Activated CD8-positive, alpha-beta T cell treated with anti-CD3 and anti-CD28 coated beads for 36 hours (primary cell): ENCODE results near the gene ITGA2B. TPM values are rescaled to one million over a fixed set of nuclear protein-coding genes. Genes with fewer than 3 reads are reported as not detected.

ENCODE experiments used
- ATAC-seq: fragments of 200-7000 bp; cut with Tn5 transposase; one replicate; pipeline ENCODE4 v1.10.0; 2021; ENCODE audit warnings: mild to moderate bottlenecking, moderate library complexity
- CTCF ChIA-PET: fragments of 350-600 bp; sonication (Branson Sonifier 250); formaldehyde crosslinking; loops from one replicate; lab custom pipeline; 2021; ENCODE audit warnings: antibody characterized with exemption; lab: Charles Lee
- POLR2A ChIA-PET: fragments of 350-600 bp; sonication (Branson Sonifier 250); formaldehyde crosslinking; loops from one replicate; lab custom pipeline; 2021; ENCODE audit warnings: antibody characterized with exemption; lab: Charles Lee
- DNase-seq: peaks from one replicate; pipeline ENCODE4 v3.0.0-alpha.2; 2020
- H3K27ac Mint-ChIP-seq: one replicate; pipeline ENCODE4 v1.8.0; 2021; ENCODE audit warnings: mild to moderate bottlenecking, mixed read lengths
- H3K27me3 Mint-ChIP-seq: one replicate; pipeline ENCODE4 v1.8.0; 2021; ENCODE audit warnings: mixed read lengths
- H3K36me3 Mint-ChIP-seq: one replicate; pipeline ENCODE4 v1.8.0; 2021; ENCODE audit warnings: low read depth, mixed read lengths
- H3K4me1 Mint-ChIP-seq: one replicate; pipeline ENCODE4 v1.8.0; 2021; ENCODE audit warnings: low read depth, mixed read lengths
- H3K4me3 Mint-ChIP-seq: one replicate; pipeline ENCODE4 v1.8.0; 2021; ENCODE audit warnings: mild to moderate bottlenecking, moderate library complexity, mixed read lengths
- H3K9me3 Mint-ChIP-seq: one replicate; pipeline ENCODE4 v1.8.0; 2021; ENCODE audit warnings: mixed read lengths
- intact Hi-C: fragments of 100-400 bp; cut with micrococcal nuclease; formaldehyde crosslinking; loops from one replicate; pipeline ENCODE4 v1.10.0; 2022
- total RNA-seq, 2 experiments: library from RNA; stranded (reverse); gene quantifications; one replicate each; pipeline ENCODE4 v1.2.3, GENCODE V29; 2021
- TF ChIP-seq, protein P1 (sequence below): fragments of 200-600 bp; IDR thresholded peaks from one replicate; pipeline ENCODE4 v1.8.0; 2022; ENCODE audit warnings: antibody characterized with exemption, mild to moderate bottlenecking

Gene ITGA2B
- total RNA-seq, 2 experiments from 2014 or later, result 1.1 to 1.7 TPM

DNA sequence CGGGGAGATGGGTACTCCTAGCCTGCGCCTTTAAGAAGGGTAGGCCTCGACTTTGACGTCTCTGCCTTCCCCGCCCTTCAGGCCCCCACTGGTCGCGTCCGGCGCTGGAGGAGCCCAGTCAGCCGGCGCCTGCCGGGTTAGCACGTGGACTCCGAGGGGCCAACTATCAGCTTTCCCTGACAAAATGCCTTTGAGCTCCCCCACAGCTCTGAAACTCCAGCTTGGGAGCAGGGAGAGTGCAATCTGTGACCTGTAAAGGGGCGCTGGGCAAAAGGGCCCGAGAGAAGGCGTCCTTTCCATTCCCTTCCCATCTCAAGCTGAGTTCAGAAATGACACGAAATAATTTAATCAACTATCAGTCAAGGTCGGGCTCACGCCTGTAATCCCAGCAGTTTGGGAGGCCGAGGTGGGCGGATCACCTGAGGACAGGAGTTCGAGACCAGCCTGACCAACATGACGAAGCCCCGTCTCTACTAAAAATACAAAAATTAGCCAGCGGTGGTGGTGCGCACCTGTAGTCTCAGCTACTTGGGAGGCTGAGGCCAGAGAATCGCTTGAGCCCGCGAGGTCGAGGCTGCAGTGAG lies 62.5 kb downstream of the ITGA2B start:
- intact Hi-C loops, result loop anchor here (5.0 kb wide), 1 partner anchor 110 kb away; the partner anchor contains the start of gene UBTF
- H3K27me3 Mint-ChIP-seq, result no peaks in the 10 kb centered on the region
- POLR2A ChIA-PET, result interaction anchor here (0.7 to 5.3 kb wide), 6 partner anchors 19 to 141 kb away, joined by 3 to 38 read pairs (median 4); partner anchors contain the start of genes GRN and UBTF

DNA sequence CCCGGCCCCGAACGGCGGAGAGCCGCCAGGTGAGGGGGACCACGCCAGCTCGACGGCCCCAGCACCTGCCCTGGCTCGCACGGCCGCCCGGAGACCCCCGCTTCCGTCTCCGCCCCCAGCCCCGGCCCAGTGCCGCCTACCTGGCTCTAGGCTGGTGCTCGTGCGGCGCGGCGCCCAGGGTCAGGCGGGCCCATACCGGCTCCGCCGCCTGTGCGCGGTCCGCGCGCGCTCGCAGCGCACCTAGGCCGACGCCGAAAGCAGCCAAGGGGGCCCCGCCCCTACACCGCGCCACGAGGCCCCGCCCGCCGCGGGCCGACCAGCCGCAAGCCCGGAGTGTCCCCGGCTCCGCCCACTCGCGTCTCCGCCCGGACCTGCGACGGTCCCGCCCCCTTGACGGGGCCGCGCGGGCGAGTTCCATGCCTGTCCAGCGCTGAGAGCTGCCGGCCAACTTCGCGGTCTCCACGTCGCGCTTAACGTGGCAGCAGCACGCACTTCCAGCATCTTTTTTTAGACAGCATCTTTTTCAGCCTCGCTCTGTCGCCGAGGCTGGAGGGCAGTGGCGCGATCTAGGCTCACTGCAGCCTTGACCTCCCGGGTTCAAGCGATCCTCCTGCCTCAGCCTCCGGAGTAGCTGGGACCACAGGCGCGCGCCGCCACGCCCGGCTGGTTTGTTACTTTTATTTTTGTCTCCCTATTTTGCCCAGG lies 64.7 kb downstream of the ITGA2B start, which contains the start of gene SLC25A39:
SLC25A39 (minus strand) TSS at position 253 of the 705 bp plus-strand sequence. CDS start 1,261 bp downstream, outside the sequence.
- Mint-ChIP-seq H3K4me3 (peak within 1 kb of the TSS; percentile 87), H3K9me3 (no peaks in the 10 kb centered on the region), H3K4me1 (peaks cover 29% of the 10 kb centered on the region), H3K27ac (peak within 1 kb of the TSS; percentile 95), H3K36me3 (peaks cover 18% of the 10 kb centered on the region), H3K27me3 (no peaks in the 10 kb centered on the region)
- POLR2A ChIA-PET, result interaction anchor here (0.7 to 5.3 kb wide), 9 partner anchors 10 to 123 kb away, joined by 3 to 38 read pairs (median 5); partner anchors contain the start of gene UBTF
- intact Hi-C loops, result loop anchor here (5.0 kb wide), 1 partner anchor 107 kb away; the partner anchor contains the start of gene UBTF
- CTCF ChIA-PET, result interaction anchor here (0.7 to 3.6 kb wide), 6 partner anchors 15 to 121 kb away, joined by 3 to 21 read pairs (median 3); partner anchors contain the start of gene FAM171A2
- peak; percentile 94 for DNase-seq
- TF ChIP-seq, protein P1, sequence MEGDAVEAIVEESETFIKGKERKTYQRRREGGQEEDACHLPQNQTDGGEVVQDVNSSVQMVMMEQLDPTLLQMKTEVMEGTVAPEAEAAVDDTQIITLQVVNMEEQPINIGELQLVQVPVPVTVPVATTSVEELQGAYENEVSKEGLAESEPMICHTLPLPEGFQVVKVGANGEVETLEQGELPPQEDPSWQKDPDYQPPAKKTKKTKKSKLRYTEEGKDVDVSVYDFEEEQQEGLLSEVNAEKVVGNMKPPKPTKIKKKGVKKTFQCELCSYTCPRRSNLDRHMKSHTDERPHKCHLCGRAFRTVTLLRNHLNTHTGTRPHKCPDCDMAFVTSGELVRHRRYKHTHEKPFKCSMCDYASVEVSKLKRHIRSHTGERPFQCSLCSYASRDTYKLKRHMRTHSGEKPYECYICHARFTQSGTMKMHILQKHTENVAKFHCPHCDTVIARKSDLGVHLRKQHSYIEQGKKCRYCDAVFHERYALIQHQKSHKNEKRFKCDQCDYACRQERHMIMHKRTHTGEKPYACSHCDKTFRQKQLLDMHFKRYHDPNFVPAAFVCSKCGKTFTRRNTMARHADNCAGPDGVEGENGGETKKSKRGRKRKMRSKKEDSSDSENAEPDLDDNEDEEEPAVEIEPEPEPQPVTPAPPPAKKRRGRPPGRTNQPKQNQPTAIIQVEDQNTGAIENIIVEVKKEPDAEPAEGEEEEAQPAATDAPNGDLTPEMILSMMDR, result no peak
- ATAC-seq, result peak; percentile 79

More for the DNA sequence above, 62.5 kb downstream of the ITGA2B start:
- ATAC-seq (peak; percentile 71), DNase-seq (peak; percentile 95)
- Mint-ChIP-seq H3K9me3 (no peaks in the 10 kb centered on the region), H3K4me1 (peaks cover 34% of the 10 kb centered on the region), H3K27ac (peak overlapping the region; percentile 91), H3K36me3 (peaks cover 11% of the 10 kb centered on the region), H3K4me3 (peak overlapping the region; percentile 67)
- CTCF ChIA-PET, result interaction anchor here (0.9 to 1.2 kb wide), 6 partner anchors 18 to 122 kb away, joined by 4 to 22 read pairs (median 5); partner anchors contain the start of genes FAM171A2 and GRN
- TF ChIP-seq, protein P1, result no peak

DNA sequence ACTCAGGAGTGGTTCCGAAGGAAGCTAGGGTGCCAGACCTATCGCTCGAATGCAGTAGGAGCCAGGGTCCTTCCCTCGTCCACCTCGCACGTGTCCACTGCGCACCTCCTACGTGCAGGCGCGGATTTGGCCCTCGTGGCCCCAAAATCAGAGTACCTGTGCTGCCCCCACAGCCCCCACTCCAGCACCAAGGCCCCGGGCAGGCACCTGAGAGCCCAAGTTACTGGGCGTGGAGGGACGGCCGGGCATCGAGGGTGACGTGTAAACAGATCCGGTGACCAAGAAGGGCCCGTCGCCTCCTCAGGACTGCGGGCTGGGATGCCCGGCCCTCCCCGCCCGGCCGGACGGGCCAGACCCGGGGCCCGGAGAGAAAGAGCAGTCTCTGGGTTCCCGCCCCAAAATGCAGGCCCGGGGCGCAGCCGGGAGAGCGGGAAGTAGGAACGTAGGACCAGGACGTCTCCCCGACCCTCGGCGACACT lies 65.3 kb downstream of the ITGA2B start:
- ATAC-seq (no peak), DNase-seq (no peak)
- H3K9me3 Mint-ChIP-seq, result no peaks in the 10 kb centered on the region
- intact Hi-C loops, result no loop called here
- ChIA-PET POLR2A (interaction anchor here (0.7 to 5.3 kb wide), 7 partner anchors 11 to 120 kb away, joined by 3 to 38 read pairs (median 5); partner anchors contain the start of gene UBTF), CTCF (interaction anchor here (0.7 to 3.6 kb wide), 5 partner anchors 14 to 120 kb away, joined by 3 to 21 read pairs (median 3); partner anchors contain the start of gene FAM171A2)
- H3K4me1 Mint-ChIP-seq, result peaks cover 29% of the 10 kb centered on the region
- H3K27me3 Mint-ChIP-seq, result no peaks in the 10 kb centered on the region
- H3K27ac Mint-ChIP-seq, result peak overlapping the region; percentile 42
- TF ChIP-seq, protein P1, result no peak
- peak overlapping the region; percentile 85 for H3K4me3 Mint-ChIP-seq
- H3K36me3 Mint-ChIP-seq, result peaks cover 23% of the 10 kb centered on the region

DNA sequence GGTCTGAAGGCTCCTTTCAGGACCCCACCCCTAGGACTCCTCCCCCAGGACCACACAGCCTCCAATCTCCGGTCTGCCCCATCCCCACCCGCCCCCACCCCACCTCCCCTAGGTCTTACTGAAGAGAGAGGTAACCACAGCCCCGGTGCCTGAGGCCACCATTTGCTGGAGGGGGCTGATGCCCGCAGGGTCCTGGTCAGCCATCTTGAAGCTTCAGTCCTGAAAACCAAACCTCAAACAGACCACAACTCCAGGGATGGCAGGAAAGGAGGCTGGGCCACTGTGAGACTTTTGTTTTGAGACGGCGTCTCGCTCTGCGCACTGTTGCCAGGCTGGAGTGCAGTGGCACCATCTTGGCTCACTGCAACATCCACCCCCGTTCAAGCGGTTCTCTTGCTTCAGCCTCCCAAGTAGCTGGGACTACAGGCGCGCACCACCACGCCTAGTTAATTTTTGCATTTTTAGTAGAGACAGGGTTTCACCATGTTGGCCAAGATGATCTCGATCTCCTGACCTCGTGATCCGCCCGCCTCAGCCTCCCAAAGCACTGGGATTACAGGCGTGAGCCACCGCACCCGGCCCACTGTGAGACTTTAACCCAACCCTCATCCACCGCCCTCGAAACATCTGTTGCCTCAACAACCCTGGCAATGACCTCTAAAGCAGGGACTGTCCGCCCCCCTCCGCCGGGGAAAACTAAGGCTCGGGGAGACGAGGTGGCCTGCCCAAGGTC lies 65.9 kb downstream of the ITGA2B start:
- TF ChIP-seq, protein P1, result no peak
- peaks cover 29% of the 10 kb centered on the region for H3K4me1 Mint-ChIP-seq
- intact Hi-C loops, result no loop called here
- DNase-seq, result no peak
- H3K9me3 Mint-ChIP-seq, result no peaks in the 10 kb centered on the region
- POLR2A ChIA-PET, result interaction anchor here (0.8 to 5.3 kb wide), 5 partner anchors 13 to 120 kb away, joined by 3 to 38 read pairs (median 8); partner anchors contain the start of gene UBTF
- H3K27ac Mint-ChIP-seq, result peak overlapping the region; percentile 42
- H3K36me3 Mint-ChIP-seq, result peaks cover 23% of the 10 kb centered on the region
- peak overlapping the region; percentile 85 for H3K4me3 Mint-ChIP-seq
- no peak for ATAC-seq
- CTCF ChIA-PET, result interaction anchor here (0.7 to 3.6 kb wide), 5 partner anchors 22 to 119 kb away, joined by 3 to 21 read pairs (median 3); partner anchors contain the start of gene FAM171A2
- H3K27me3 Mint-ChIP-seq, result no peaks in the 10 kb centered on the region
